NCI-H82 treated with DMSO at 0.1 percent for 48 hours (cell line): ENCODE data around the gene HHATL.

Experiments used
- DNase-seq: peaks from one replicate; lab custom pipeline; 2025; ENCODE audit not compliant: unreplicated experiment; lab: John Stamatoyannopoulos, UW

HHATL gene

DNA sequence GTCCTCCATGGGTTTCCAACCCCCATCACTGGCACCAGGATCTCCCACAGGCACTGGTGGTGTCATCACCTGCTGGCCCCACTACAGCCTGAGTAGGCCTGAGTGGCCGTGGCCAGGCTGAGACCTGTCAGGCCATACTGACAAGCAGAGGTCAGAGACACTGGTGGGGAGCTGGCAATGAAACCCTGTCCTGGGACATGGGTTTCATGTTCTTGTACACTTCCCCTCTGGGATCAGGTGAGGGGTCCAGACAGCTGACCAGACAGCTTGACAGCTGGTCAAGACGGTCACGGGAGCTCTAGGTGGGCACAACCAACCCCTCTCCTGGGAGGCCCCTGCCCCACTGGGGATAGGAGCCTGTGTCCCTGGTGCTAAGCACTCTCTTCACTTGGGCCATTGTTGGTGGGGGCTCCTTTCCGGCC, 36.0 kb downstream of the HHATL start:
- no peak for DNase-seq

DNA sequence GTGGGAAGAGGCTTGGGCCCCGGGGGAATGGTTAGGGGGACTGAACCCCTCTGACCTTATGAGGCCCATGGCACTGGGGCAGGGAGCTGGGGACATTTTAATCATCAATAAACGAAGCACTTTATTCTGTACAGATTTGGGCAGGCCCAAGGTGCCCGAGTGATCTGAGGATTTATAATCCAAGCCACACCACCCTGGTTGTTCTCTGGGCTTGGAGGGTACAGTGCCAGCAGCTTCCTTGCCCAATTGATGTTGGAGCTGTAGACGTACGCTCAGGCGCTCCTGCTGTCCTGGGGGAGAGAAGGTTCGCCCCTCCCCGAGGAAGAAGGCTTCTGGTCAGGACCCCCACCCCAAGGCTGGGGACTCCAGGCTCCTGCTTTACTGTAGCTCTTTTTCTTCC, 36.6 kb downstream of the HHATL start:
- DNase-seq = no peak

GRCh38 chr3:42665050-42665878, 37.3 kb downstream of the HHATL start:
- no peak for DNase-seq

DNA sequence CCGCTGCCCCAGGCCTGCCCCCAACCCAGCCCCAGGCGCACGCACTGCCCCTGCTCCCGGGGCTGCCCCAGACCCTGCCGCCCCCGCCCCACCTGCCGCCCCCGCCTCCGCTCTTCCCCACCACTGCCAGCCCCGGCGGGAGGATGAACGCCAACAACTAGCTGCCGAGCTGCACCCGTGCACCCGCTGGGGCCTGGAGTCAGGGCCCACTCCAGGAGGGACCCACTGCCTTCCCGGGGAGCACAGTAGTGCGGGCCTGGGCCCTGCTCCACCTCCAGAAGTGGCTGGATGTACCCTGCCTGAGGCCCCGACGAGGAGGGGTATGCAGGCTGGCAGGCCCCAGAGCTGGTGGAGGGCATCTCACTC, 38.2 kb downstream of the HHATL start:
- DNase-seq = no peak

GRCh38 chr3:42663581-42664437, 38.8 kb downstream of the HHATL start:
- no peak for DNase-seq

DNA sequence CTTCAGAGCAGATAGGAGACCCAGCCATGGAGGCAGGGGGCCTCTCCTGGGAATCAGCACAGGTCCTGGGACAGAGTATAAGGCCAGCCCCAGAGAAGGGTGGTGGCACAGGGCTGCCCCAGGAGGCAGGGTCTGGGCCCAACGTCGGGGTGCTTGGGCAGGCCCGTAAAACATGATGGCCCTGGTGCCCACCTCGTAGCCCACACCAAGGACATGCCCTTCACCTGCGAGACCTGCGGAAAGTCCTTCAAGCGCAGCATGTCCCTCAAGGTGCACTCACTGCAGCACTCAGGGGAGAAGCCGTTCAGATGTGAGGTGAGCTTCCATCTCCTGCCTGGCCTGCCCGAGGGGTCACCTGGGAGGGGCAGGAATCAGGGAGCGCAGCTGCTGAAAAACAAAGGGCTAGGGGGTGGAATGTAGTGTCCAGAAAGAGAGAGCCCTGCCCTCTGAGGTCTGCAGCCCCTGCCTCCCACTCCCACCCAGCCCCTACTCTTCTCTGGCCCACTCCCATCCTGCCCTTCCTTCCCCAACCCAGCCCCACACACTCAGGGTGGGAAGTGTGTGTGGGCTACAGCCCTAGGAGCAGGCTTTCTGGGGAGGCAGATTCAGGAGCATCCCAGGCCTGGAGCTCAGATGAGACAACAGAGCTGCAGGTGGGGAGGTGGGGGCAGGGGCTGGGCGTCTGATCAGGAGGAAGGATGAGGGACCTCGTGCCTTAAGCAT, 39.6 kb downstream of the HHATL start:
- no peak for DNase-seq

DNA sequence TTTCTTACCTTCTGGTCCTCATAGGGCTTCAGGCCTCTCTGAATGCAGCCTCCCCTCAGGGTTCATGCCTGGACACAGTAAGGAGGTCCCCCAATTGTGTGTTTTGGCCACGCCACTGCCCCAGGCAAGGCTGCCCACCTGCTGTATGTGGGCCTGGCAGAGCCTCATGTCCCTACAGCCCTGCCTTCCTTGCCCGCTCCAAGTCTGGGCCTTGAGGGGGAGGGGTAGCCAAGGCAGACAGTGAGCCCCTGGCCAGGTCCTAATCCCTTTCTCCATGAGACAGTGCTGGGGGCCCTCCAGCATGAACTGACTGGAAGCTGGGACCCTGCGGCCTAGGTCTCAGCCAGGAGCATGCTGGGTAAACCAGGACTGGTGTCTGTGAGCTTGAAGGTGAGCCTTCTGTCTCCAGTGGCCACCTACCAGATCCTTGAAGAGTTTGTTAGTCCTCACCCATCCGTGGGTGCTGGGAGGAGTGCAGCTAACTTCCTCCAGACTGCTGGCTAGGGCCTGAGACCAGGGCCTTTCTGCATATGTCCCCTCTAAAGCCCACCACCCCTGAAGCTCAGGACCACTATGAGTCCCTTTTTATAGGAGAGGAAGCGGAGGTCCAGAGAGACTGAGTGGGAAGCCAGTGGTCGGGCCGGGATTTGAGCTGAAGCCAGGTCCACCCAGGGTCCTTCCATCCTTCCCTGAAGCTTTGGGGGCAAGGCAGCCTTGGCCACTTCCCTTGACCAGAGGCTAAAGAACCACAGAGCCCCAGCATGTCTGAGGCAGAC, 40.4 kb downstream of the HHATL start:
- no peak for DNase-seq

GRCh38 chr3:42661593-42662022, 41.0 kb downstream of the HHATL start:
- DNase-seq = no peak

DNA sequence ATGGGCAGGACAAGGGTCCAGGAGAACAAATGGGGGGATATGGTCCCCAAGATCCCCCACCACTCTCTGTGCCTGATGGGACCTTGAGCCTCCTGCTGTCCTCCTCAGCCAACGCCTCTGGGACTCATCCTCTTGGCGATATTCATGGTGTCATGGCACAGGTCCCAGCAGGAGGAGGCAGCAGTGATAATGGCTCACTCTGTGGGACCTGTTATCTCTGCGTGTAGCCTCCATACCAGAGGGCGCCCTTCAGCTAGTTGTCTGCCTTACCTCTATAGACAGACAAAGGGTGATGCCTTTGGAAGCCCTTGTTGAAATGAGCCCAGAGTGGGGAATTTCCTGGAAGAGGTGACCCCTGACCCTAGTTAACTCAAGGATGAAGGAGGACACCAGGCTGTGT, 41.7 kb downstream of the HHATL start:
- no peak for DNase-seq

GRCh38 chr3:42660131-42660715, 42.4 kb downstream of the HHATL start:
- DNase-seq = no peak

DNA sequence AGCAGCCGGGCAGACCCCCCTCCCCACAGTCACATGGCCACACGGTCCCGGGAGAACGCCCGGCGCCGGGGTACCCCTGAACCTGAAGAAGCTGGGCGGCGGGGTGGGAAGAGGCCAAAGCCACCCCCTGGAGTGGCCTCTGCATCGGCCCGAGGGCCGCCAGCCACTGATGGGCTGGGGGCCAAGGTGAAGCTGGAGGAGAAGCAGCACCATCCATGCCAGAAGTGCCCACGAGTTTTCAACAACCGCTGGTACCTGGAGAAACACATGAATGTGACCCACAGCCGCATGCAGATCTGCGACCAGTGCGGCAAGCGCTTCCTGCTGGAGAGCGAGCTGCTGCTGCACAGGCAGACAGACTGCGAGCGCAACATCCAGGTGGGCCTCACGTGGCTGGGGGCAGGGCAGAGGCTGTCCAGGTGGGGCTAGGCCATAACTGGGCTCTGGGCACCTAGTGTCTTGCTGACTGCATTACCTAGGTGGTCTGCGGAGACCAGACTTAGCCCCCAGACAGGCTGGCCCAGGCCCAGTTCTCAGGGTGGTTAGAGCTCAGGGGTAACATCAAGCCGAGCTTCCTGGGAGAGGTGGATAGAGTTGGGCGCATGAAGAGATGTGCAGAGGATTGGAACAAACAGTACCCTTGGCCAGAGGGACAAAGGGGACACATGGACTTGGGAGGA, 43.0 kb downstream of the HHATL start:
- DNase-seq = no peak

GRCh38 chr3:42658771-42659390, 43.7 kb downstream of the HHATL start:
- DNase-seq = no peak

- no peak for DNase-seq
Observed at GRCh38 chr3:42658091-42658770, 44.4 kb downstream of the HHATL start.

DNA sequence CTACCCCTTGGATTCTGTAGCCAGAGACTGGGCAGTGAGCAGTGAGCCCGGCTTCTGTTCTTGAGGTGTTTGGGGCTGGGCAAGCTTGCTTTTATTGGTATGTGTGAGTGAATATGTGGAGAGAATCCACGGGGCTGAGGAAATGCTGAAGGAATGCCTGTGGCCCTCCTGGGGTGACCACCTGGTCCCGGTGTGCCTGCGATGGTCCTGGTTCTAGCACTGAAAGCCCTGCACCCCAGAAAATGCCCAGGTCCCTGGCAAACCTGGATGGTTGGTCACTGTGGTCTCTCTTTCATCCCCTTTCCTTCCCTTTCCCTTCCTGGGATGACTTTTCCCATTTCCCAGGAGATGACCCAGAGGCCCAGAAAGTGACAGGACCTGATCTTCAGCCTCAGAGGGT, 44.9 kb downstream of the HHATL start:
- DNase-seq = no peak

- no peak for DNase-seq
Observed at GRCh38 chr3:42656680-42657610, 45.7 kb downstream of the HHATL start.

GRCh38 chr3:42655980-42656679, 46.5 kb downstream of the HHATL start:
- DNase-seq = no peak

- DNase-seq = no peak
Observed at GRCh38 chr3:42655331-42655888, 47.2 kb downstream of the HHATL start.
